Measurements from ENCODE around the gene THRSP.
"Not testable (repeated sequence)": the region's sequence is repeated elsewhere in the genome, so short reads cannot be mapped to it uniquely, and the experiment has no call there.

THRSP gene

GRCh38 chr11:78062671-78063070, 990 bp upstream of the THRSP start:
- no peak for DNase-seq (ENCODE audit: low read depth in 3 of 3, low spot score in 1 of 3)

GRCh38 chr11:78065203-78065602, 1.5 kb downstream of the THRSP start:
- no peak for DNase-seq (ENCODE audit: low read depth in 3 of 3, low spot score in 1 of 3)

- no peak for DNase-seq (ENCODE audit: low read depth in 3 of 3, low spot score in 1 of 3)
Measured at GRCh38 chr11:78066471-78066870, 2.8 kb downstream of the THRSP start.

GRCh38 chr11:78067704-78068103, 4.0 kb downstream of the THRSP start:
- DNase-seq (ENCODE audit: low read depth in 3 of 3, low spot score in 1 of 3) = no peak

- no peak for DNase-seq (ENCODE audit: low read depth in 3 of 3, low spot score in 1 of 3)
Measured at GRCh38 chr11:78069465-78069864, 5.8 kb downstream of the THRSP start.

- DNase-seq (ENCODE audit: low read depth in 3 of 3, low spot score in 1 of 3) = no peak
Measured at GRCh38 chr11:78070621-78071020, 7.0 kb downstream of the THRSP start.

- DNase-seq (ENCODE audit: low read depth in 3 of 3, low spot score in 1 of 3) = no peak
Measured at GRCh38 chr11:78071717-78072116, 8.1 kb downstream of the THRSP start.

- DNase-seq (ENCODE audit: low read depth in 3 of 3, low spot score in 1 of 3) = no peak
Measured at GRCh38 chr11:78072455-78072854, 8.8 kb downstream of the THRSP start.

- DNase-seq (ENCODE audit: low read depth in 3 of 3, low spot score in 1 of 3) = no peak
Measured at GRCh38 chr11:78074756-78075155, 11.1 kb downstream of the THRSP start.

GRCh38 chr11:78076733-78077403, 13.2 kb downstream of the THRSP start:
- no peak for DNase-seq (ENCODE audit: low read depth in 3 of 3, low spot score in 1 of 3)

- DNase-seq (ENCODE audit: low read depth in 3 of 3, low spot score in 1 of 3) = not testable (repeated sequence)
Measured at GRCh38 chr11:78077592-78077991, 13.9 kb downstream of the THRSP start.

GRCh38 chr11:78078218-78079167, 14.8 kb downstream of the THRSP start:
- DNase-seq (ENCODE audit: low read depth in 3 of 3, low spot score in 1 of 3) = no peak

- peak; percentile 12 to 55 (median 30) for DNase-seq (ENCODE audit: low read depth in 3 of 3, low spot score in 1 of 3)
Measured at GRCh38 chr11:78079232-78080083, 15.8 kb downstream of the THRSP start, which contains the start of gene NDUFC2. Gene NDUFC2 (minus strand): TSS chr11:78079862. CDS start chr11:78079744, 118 bp downstream.

- DNase-seq (ENCODE audit: low read depth in 3 of 3, low spot score in 1 of 3) = no peak
Measured at GRCh38 chr11:78080084-78080817, 16.6 kb downstream of the THRSP start.

- DNase-seq (ENCODE audit: low read depth in 3 of 3, low spot score in 1 of 3) = no peak
Measured at GRCh38 chr11:78080818-78081495, 17.3 kb downstream of the THRSP start.

- no peak for DNase-seq (ENCODE audit: low read depth in 3 of 3, low spot score in 1 of 3)
Measured at GRCh38 chr11:78081583-78081982, 17.9 kb downstream of the THRSP start.

- DNase-seq (ENCODE audit: low read depth in 3 of 3, low spot score in 1 of 3) = no peak
Measured at GRCh38 chr11:78082146-78082545, 18.5 kb downstream of the THRSP start.

GRCh38 chr11:78083021-78083420, 19.4 kb downstream of the THRSP start:
- DNase-seq (ENCODE audit: low read depth in 3 of 3, low spot score in 1 of 3) = no peak

GRCh38 chr11:78084506-78084905, 20.8 kb downstream of the THRSP start:
- not testable (repeated sequence) for DNase-seq (ENCODE audit: low read depth in 3 of 3, low spot score in 1 of 3)

GRCh38 chr11:78085972-78086371, 22.3 kb downstream of the THRSP start:
- DNase-seq (ENCODE audit: low read depth in 3 of 3, low spot score in 1 of 3) = no peak

All from stimulated activated CD4-positive, alpha-beta T cell treated with anti-CD3 and anti-CD28 coated beads, TNF-alpha, amount 100 ng/mL, for 1 hour (primary cell).